Smooth muscle cell (in vitro differentiated cells): Measurements from ENCODE around the gene CD180. TPM values are rescaled to one million over a fixed set of nuclear protein-coding genes. Genes with fewer than 3 reads are reported as not detected.

Experiments
- DNase-seq: peaks from one replicate; lab custom pipeline; 2025; ENCODE audit not compliant: unreplicated experiment; lab: John Stamatoyannopoulos, UW
- H2AFZ ChIP-seq: fragments of 200-600 bp; sonication (generic); 2 replicates; pipeline ENCODE4 v1.6.0; 2016; ENCODE audit warnings: antibody characterized with exemption, low read depth, mild to moderate bottlenecking
- H3F3A ChIP-seq: fragments of 200-600 bp; sonication (generic); 2 replicates; pipeline ENCODE4 v1.6.0; 2017; ENCODE audit warnings: antibody characterized with exemption, low read depth
- H3K27ac ChIP-seq: fragments of 200-600 bp; sonication (generic); 2 replicates; pipeline ENCODE4 v1.5.1; 2016; ENCODE audit warnings: low read depth, mild to moderate bottlenecking
- H3K27me3 ChIP-seq: fragments of 200-600 bp; sonication (generic); 2 replicates; pipeline ENCODE4 v1.6.1; 2016; ENCODE audit warnings: low read depth, mild to moderate bottlenecking
- H3K36me3 ChIP-seq: fragments of 200-600 bp; sonication (generic); 2 replicates; pipeline ENCODE4 v1.5.1; 2016; ENCODE audit warnings: low read depth
- H3K4me1 ChIP-seq: fragments of 200-600 bp; sonication (generic); 2 replicates; pipeline ENCODE4 v1.5.1; 2016; ENCODE audit warnings: low read depth
- H3K4me2 ChIP-seq: fragments of 200-600 bp; sonication (generic); 2 replicates; pipeline ENCODE4 v1.6.0; 2016; ENCODE audit warnings: mild to moderate bottlenecking
- H3K4me3 ChIP-seq: fragments of 200-600 bp; sonication (generic); 2 replicates; pipeline ENCODE4 v1.5.1; 2016; ENCODE audit warnings: mild to moderate bottlenecking
- H3K79me2 ChIP-seq: fragments of 200-600 bp; sonication (generic); 2 replicates; pipeline ENCODE4 v1.6.0; 2016; ENCODE audit warnings: low read depth, mild to moderate bottlenecking
- H3K9ac ChIP-seq: fragments of 200-600 bp; sonication (generic); 2 replicates; pipeline ENCODE4 v1.6.0; 2016; ENCODE audit warnings: low read depth
- H3K9me3 ChIP-seq: fragments of 200-600 bp; sonication (generic); replicated peaks from 2 replicates; pipeline ENCODE4 v1.5.1; 2016; ENCODE audit warnings: low read depth
- H4K20me1 ChIP-seq: fragments of 200-600 bp; sonication (generic); 2 replicates; pipeline ENCODE4 v1.6.0; 2016; ENCODE audit warnings: low read depth
- WGBS: methylation state at CpG from one replicate; pipeline ENCODE4 v1.1.7; 2016; ENCODE audit warnings: low lambda C conversion rate; 5-methylcytosine and 5-hydroxymethylcytosine counted together
- polyA plus RNA-seq: library from polyadenylated mRNA; unstranded; fragments of >200 nt; fragmentation: Nextera tagmentation; extraction: Ambion mirVana; gene quantifications from 2 replicates; pipeline ENCODE4 v1.2.1, GENCODE V29; 2016
- total RNA-seq: library from RNA; depleted of rRNA; stranded (reverse); fragments of >200 nt; gene quantifications from 2 replicates; pipeline ENCODE4 v1.2.3, GENCODE V29; 2014
- TF ChIP-seq, protein P1 (sequence below): fragments of 200-600 bp; sonication (generic); IDR thresholded peaks from 2 replicates; pipeline ENCODE4 v1.5.1; 2017; ENCODE audit warnings: borderline replicate concordance, mild to moderate bottlenecking, antibody characterized with exemption; ENCODE audit not compliant: insufficient read depth, poor library complexity, severe bottlenecking

CD180 gene
- total and polyA plus RNA-seq, 2 experiments from 2014 or later, result not detected

DNA sequence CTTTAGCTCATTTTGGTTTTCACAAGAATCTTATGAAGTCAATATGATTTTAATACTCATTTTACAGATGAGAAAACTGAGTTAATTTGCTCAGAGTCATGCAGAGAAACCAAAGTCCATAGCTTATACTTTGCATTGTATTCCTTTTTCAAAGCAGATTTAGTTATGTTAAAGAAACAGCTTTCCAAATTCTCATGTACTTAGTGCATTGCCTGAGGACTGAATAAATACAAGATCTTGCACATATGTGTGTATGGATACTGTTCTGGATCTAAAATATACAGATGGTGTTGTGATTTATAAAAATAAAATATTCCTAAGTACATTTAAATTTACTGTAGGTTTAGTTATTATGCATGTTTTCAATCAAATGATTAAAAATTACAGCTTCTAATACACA, 43.5 kb upstream of the CD180 start:
- H3F3A ChIP-seq, result peaks cover 8% of the 10 kb centered on the region
- H3K4me1 ChIP-seq, result peaks cover 5% of the 10 kb centered on the region
- H3K79me2 ChIP-seq, result no peaks in the 10 kb centered on the region
- H2AFZ ChIP-seq, result no peak overlapping the region
- DNase-seq, result no peak
- no peak overlapping the region for H3K27ac ChIP-seq
- H3K9ac ChIP-seq, result no peak overlapping the region
- H3K4me2 ChIP-seq, result no peak overlapping the region
- no peaks in the 10 kb centered on the region for H3K27me3 ChIP-seq
- TF ChIP-seq, protein P1, sequence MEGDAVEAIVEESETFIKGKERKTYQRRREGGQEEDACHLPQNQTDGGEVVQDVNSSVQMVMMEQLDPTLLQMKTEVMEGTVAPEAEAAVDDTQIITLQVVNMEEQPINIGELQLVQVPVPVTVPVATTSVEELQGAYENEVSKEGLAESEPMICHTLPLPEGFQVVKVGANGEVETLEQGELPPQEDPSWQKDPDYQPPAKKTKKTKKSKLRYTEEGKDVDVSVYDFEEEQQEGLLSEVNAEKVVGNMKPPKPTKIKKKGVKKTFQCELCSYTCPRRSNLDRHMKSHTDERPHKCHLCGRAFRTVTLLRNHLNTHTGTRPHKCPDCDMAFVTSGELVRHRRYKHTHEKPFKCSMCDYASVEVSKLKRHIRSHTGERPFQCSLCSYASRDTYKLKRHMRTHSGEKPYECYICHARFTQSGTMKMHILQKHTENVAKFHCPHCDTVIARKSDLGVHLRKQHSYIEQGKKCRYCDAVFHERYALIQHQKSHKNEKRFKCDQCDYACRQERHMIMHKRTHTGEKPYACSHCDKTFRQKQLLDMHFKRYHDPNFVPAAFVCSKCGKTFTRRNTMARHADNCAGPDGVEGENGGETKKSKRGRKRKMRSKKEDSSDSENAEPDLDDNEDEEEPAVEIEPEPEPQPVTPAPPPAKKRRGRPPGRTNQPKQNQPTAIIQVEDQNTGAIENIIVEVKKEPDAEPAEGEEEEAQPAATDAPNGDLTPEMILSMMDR, result no peak
- H4K20me1 ChIP-seq, result no peaks in the 10 kb centered on the region
- no peak overlapping the region for H3K4me3 ChIP-seq
- no peaks in the 10 kb centered on the region for H3K9me3 ChIP-seq
- no peaks in the 10 kb centered on the region for H3K36me3 ChIP-seq

DNA sequence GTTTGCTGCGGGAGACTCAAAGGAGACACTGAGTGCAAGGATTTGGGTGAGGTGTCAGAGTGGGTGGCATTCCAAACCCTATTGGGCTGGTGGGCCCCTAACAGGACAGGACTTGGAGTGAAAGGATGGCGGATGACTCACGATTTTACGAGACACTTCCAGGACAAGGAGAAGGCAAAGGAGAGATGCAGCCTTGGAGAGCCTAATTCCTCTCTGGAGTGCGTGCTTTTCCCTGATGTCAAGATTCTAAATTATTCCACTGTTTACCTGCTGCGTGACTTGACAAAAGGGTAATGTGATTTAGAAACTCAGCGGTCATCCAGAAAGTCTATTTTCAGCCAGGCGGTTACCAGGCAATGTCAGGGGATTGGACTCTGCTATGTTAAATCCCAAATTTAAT, 41.6 kb upstream of the CD180 start:
- DNase-seq, result no peak
- no peak overlapping the region for H3K9ac ChIP-seq
- H3K79me2 ChIP-seq, result no peaks in the 10 kb centered on the region
- no peaks in the 10 kb centered on the region for H3K27me3 ChIP-seq
- peak overlapping the region; percentile 71 for H3K4me2 ChIP-seq
- H4K20me1 ChIP-seq, result no peaks in the 10 kb centered on the region
- peak overlapping the region; percentile 38 for H3K27ac ChIP-seq
- WGBS, result 13% methylated on average over 8 of the region's 8 CpGs
- no peak overlapping the region for H3K4me3 ChIP-seq
- H3K4me1 ChIP-seq, result peaks cover 7% of the 10 kb centered on the region
- no peaks in the 10 kb centered on the region for H3K36me3 ChIP-seq
- no peak overlapping the region for H2AFZ ChIP-seq
- no peaks in the 10 kb centered on the region for H3K9me3 ChIP-seq
- TF ChIP-seq, protein P1, result no peak
- peaks cover 8% of the 10 kb centered on the region for H3F3A ChIP-seq

DNA sequence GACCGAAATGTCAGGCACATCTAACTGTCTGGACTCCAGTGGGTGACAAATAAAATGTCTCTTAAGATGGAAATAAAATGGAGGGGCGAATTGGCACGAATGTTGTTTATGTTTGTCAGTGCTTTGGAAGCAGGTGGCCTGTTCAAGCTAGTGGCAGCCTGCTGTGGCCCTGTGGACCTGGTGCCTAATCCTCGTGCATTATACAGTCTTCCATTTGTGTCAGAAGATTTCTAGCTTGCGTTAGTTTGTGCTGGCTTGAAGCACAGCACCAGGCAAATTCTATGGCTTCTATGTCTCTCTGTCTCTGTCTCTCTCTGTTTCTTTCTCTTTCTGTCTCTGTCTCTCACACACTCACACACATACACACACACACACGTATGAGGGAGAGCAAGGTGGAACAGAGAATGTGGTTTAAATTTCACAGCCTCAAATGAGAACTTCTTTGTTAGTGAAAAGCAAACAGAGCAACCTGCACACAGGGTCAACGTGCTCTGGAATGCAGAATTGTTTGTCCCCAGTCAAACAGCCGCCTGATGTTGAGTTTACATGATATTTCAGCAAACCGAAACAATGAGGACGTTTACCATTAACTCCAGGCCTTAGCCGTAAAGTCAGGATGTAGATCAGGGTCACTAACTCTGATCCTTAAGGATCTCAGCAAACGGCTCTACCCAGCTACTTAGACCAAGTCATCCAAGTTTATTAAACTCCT, 39.0 kb upstream of the CD180 start:
- TF ChIP-seq, protein P1, result no peak
- H3K4me1 ChIP-seq, result peaks cover 13% of the 10 kb centered on the region
- H3K27me3 ChIP-seq, result no peaks in the 10 kb centered on the region
- no peak overlapping the region for H3K9ac ChIP-seq
- H3K36me3 ChIP-seq, result no peaks in the 10 kb centered on the region
- H3K4me2 ChIP-seq, result no peak overlapping the region
- no peak overlapping the region for H3K27ac ChIP-seq
- no peaks in the 10 kb centered on the region for H4K20me1 ChIP-seq
- no peak for DNase-seq
- H3K9me3 ChIP-seq, result no peaks in the 10 kb centered on the region
- no peaks in the 10 kb centered on the region for H3K79me2 ChIP-seq
- H2AFZ ChIP-seq, result no peak overlapping the region
- peaks cover 8% of the 10 kb centered on the region for H3F3A ChIP-seq
- no peak overlapping the region for H3K4me3 ChIP-seq
- 80% methylated on average over 12 of the region's 12 CpGs for WGBS

DNA sequence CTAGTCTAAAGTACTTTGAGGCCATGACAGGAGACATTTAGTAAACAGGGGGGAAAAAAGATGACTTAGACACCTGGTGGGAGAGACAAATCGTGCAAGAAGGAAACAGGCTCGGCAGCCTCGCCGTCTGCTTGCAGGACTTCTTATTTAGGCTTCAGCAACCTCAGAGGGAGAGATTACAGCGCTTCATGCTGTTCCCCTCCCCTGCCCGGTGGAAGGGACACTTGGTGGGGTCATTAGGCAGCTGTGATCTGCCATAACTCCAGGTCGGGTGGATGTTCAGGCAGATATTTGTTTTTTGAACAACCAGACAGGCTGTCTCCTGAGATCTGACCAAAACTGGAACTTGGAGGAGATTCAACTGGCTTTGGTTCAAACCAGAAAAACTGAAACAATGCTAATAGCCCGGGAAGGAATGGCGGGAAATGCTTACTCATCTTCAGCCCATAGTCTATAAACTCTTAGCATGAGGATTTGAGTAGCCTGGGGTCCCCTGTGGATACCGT, 38.1 kb upstream of the CD180 start:
- Histone ChIP-seq H3F3A (peaks cover 8% of the 10 kb centered on the region), H3K79me2 (no peaks in the 10 kb centered on the region), H3K27me3 (no peaks in the 10 kb centered on the region), H3K36me3 (no peaks in the 10 kb centered on the region), H3K4me1 (peaks cover 13% of the 10 kb centered on the region), H2AFZ (peak overlapping the region; percentile 32), H3K4me3 (no peak overlapping the region), H3K4me2 (peak overlapping the region; percentile 73), H3K9ac (no peak overlapping the region), H3K9me3 (no peaks in the 10 kb centered on the region), H3K27ac (peak overlapping the region; percentile 71), H4K20me1 (no peaks in the 10 kb centered on the region)
- DNase-seq, result no peak
- TF ChIP-seq, protein P1, result no peak
- 42% methylated on average over 10 of the region's 10 CpGs for WGBS
